MV-4-11 (cell line): ENCODE results near the gene UQCC2.

ENCODE experiments used
- DNase-seq: peaks from one replicate; lab custom pipeline; 2025; lab: John Stamatoyannopoulos, UW

The UQCC2 gene

GRCh38 chr6:33744001-33744848 is 32.7 kb upstream of the UQCC2 start:
- DNase-seq: peak; percentile 61

GRCh38 chr6:33742837-33743236 is 31.3 kb upstream of the UQCC2 start:
- no peak for DNase-seq

GRCh38 chr6:33742092-33742491 is 30.6 kb upstream of the UQCC2 start:
- DNase-seq: no peak

- no peak for DNase-seq
Measured at GRCh38 chr6:33740794-33741193, 29.3 kb upstream of the UQCC2 start.

GRCh38 chr6:33740204-33740608 is 28.7 kb upstream of the UQCC2 start:
- DNase-seq: peak; percentile 59

- DNase-seq: no peak
Measured at GRCh38 chr6:33739571-33739970, 28.1 kb upstream of the UQCC2 start.

GRCh38 chr6:33738879-33739278 is 27.4 kb upstream of the UQCC2 start:
- no peak for DNase-seq

- DNase-seq: no peak
Measured at GRCh38 chr6:33738153-33738552, 26.7 kb upstream of the UQCC2 start.

GRCh38 chr6:33737267-33738026 is 25.9 kb upstream of the UQCC2 start:
- DNase-seq: no peak

- peak; percentile 8 for DNase-seq
Measured at GRCh38 chr6:33735216-33735615, 23.7 kb upstream of the UQCC2 start.

- no peak for DNase-seq
Measured at GRCh38 chr6:33733709-33734007, 22.2 kb upstream of the UQCC2 start.

GRCh38 chr6:33732817-33733708 is 21.6 kb upstream of the UQCC2 start:
- no peak for DNase-seq

- DNase-seq: no peak
Measured at GRCh38 chr6:33732385-33732784, 20.9 kb upstream of the UQCC2 start.

GRCh38 chr6:33731751-33732282 is 20.3 kb upstream of the UQCC2 start:
- no peak for DNase-seq

GRCh38 chr6:33731035-33731434 is 19.5 kb upstream of the UQCC2 start:
- no peak for DNase-seq

GRCh38 chr6:33730611-33731010 is 19.1 kb upstream of the UQCC2 start:
- DNase-seq: no peak

GRCh38 chr6:33729059-33729458 is 17.6 kb upstream of the UQCC2 start:
- no peak for DNase-seq

GRCh38 chr6:33728438-33728837 is 16.9 kb upstream of the UQCC2 start:
- no peak for DNase-seq

- DNase-seq: no peak
Measured at GRCh38 chr6:33727932-33728331, 16.4 kb upstream of the UQCC2 start.

GRCh38 chr6:33727126-33727525 is 15.6 kb upstream of the UQCC2 start:
- no peak for DNase-seq

GRCh38 chr6:33726696-33727095 is 15.2 kb upstream of the UQCC2 start:
- DNase-seq: no peak
